Measurements from ENCODE around the gene MLLT10.

Gene MLLT10

GRCh38 chr10:21501731-21502347 lies 32.2 kb upstream of the MLLT10 start:
- DNase-seq = no peak

GRCh38 chr10:21502348-21502740 lies 31.7 kb upstream of the MLLT10 start:
- DNase-seq = no peak

- no peak for DNase-seq
These were observed 30.5 kb upstream of the MLLT10 start for GRCh38 chr10:21503542-21503941.

- DNase-seq = no peak
These were observed 28.2 kb upstream of the MLLT10 start for GRCh38 chr10:21505711-21506278.

- no peak for DNase-seq
These were observed 27.7 kb upstream of the MLLT10 start for GRCh38 chr10:21506351-21506750.

GRCh38 chr10:21507150-21507549 lies 26.9 kb upstream of the MLLT10 start:
- DNase-seq = no peak

- DNase-seq = no peak
These were observed 25.2 kb upstream of the MLLT10 start for GRCh38 chr10:21508706-21509331.

- no peak for DNase-seq
These were observed 24.4 kb upstream of the MLLT10 start for GRCh38 chr10:21509341-21510240.

- DNase-seq = no peak
These were observed 23.6 kb upstream of the MLLT10 start for GRCh38 chr10:21510241-21511094.

- DNase-seq = no peak
These were observed 22.9 kb upstream of the MLLT10 start for GRCh38 chr10:21511095-21511570.

GRCh38 chr10:21511946-21512572 lies 22.0 kb upstream of the MLLT10 start:
- no peak for DNase-seq

GRCh38 chr10:21512573-21513404 lies 21.2 kb upstream of the MLLT10 start:
- DNase-seq = no peak

- no peak for DNase-seq
These were observed 20.6 kb upstream of the MLLT10 start for GRCh38 chr10:21513405-21513788.

GRCh38 chr10:21514129-21514817 lies 19.8 kb upstream of the MLLT10 start:
- DNase-seq = no peak

GRCh38 chr10:21514818-21515351 lies 19.1 kb upstream of the MLLT10 start:
- DNase-seq = no peak

- no peak for DNase-seq
These were observed 18.4 kb upstream of the MLLT10 start for GRCh38 chr10:21515361-21516241.

GRCh38 chr10:21516242-21517131 lies 17.5 kb upstream of the MLLT10 start:
- DNase-seq = no peak
